Activated CD8-positive, alpha-beta T cell treated with anti-CD3 and anti-CD28 coated beads, Interleukin-2, amount 10 ng/mL, durations not matched to agents 7 days and 5 days (primary cell): ENCODE data around the gene ASXL1. TPM values are rescaled to one million over a fixed set of nuclear protein-coding genes. Genes with fewer than 3 reads are reported as not detected.
"Not testable (repeated sequence)": the region's sequence is repeated elsewhere in the genome, so short reads cannot be mapped to it uniquely, and the experiment has no call there.

Source experiments
- ATAC-seq: fragments of 150-1000 bp; cut with Tn5 transposase; one replicate; pipeline ENCODE4 v1.10.0; 2021; ENCODE audit warnings: moderate library complexity
- CTCF ChIA-PET: fragments of 350-600 bp; sonication (Branson Sonifier 250); formaldehyde crosslinking; loops from one replicate; lab custom pipeline; 2021; ENCODE audit warnings: antibody characterized with exemption; lab: Charles Lee
- POLR2A ChIA-PET: fragments of 350-600 bp; sonication (Branson Sonifier 250); formaldehyde crosslinking; loops from one replicate; lab custom pipeline; 2021; ENCODE audit warnings: antibody characterized with exemption; lab: Charles Lee
- DNase-seq: peaks from one replicate; pipeline ENCODE4 v3.0.0-alpha.2; 2020
- H3K27ac Mint-ChIP-seq: one replicate; pipeline ENCODE4 v1.8.0; 2021; ENCODE audit warnings: mild to moderate bottlenecking, mixed read lengths
- H3K27me3 Mint-ChIP-seq: one replicate; pipeline ENCODE4 v1.8.0; 2021; ENCODE audit warnings: low read depth, mixed read lengths
- H3K36me3 Mint-ChIP-seq: one replicate; pipeline ENCODE4 v1.8.0; 2021; ENCODE audit warnings: low read depth, mixed read lengths
- H3K4me1 Mint-ChIP-seq: one replicate; pipeline ENCODE4 v1.8.0; 2021; ENCODE audit warnings: low read depth, mixed read lengths
- H3K4me3 Mint-ChIP-seq: one replicate; pipeline ENCODE4 v1.8.0; 2021; ENCODE audit warnings: mild to moderate bottlenecking, mixed read lengths
- H3K9me3 Mint-ChIP-seq: one replicate; pipeline ENCODE4 v1.8.0; 2022; ENCODE audit warnings: mixed read lengths; ENCODE audit not compliant: insufficient read depth
- total RNA-seq, 2 experiments: library from RNA; stranded (reverse); gene quantifications; one replicate each; pipeline ENCODE4 v1.2.3, GENCODE V29; 2021

Gene ASXL1
- total RNA-seq, 2 experiments from 2014 or later: 91.7 to 97.4 TPM

DNA sequence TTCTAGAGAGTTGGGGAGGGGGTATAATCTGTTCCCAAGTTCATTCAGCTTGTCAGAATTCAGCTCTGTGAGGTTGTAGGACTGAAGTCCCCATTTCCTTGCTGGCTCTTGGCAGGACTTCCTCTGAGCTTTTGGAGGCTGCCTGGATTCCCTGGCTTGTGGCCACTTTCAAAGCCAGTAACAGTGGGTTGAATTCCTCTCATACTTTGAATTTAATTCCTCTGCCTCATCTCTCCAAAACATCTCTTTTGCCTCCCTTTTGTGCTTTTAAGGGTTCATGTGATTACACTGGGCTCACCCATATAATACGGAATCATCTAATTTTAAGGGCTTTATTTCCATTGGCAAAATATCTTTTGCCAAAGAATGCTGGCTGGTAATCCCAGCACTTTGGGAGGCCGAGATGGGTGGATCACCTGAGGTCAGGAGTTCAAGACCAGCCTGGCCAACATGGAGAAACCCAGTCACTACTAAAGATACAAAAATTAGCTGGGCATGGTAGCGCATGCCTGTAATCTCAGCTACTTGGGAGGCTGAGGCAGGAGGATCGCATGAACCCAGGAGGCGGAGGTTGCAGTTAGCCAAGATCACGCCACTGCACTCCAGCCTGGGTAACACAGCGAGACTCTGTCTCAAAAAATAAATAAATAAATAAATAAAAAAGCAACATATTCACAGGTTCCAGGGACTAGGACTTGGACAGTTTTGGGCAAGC, 2.1 kb upstream of the ASXL1 start:
- H3K9me3 Mint-ChIP-seq, ATAC-seq, DNase-seq, H3K4me3 Mint-ChIP-seq, H3K27me3 Mint-ChIP-seq: not testable (repeated sequence)
- peaks cover 13% of the 10 kb centered on the region for H3K36me3 Mint-ChIP-seq
- ChIA-PET CTCF (interaction anchor here (1.0 to 1.6 kb wide), 3 partner anchors 11 to 71 kb away, joined by 3 to 6 read pairs (median 4); no protein-coding TSS in a partner anchor), POLR2A (interaction anchor here (0.9 to 1.5 kb wide), 2 partner anchors 22 to 104 kb away, joined by 4 to 5 read pairs; no protein-coding TSS in a partner anchor)
- H3K27ac Mint-ChIP-seq: peak overlapping the region; percentile 56
- H3K4me1 Mint-ChIP-seq: peaks cover 54% of the 10 kb centered on the region

DNA sequence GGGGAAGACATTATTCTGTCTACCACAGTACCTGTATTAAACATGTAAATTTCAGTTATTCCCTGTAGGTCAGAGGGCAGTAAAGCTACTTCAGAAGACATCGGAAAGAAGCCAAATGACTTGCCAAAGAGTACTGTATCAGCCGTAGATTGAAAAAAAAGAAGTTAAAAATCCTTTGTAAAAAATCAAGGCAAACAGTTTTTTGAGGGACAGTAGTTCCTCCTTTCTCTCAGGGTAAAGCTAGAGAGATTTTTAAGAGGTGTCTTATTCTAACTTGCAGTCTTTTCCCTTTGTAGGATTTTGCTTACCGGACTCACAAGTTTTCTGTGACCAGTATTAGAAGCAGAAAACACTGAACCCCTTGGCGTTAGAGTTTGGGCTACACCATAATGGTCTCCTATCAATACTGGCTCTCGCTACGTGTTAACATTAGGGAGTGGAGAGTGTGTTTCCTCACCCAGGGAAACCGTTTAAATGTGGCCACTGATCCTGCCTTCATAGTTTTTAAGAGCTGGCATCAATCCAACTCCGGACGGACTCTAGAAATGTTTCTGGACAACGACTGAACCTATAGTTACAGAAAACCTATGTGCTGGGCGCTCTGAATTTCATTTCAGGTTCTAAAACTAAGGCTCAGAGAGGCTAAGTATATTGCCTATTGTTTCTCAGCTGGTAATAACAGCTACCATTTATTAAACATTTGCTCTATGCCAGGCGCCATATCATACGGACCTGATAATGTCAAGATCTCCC, 1.3 kb upstream of the ASXL1 start:
- CTCF ChIA-PET: interaction anchor here (1.1 to 1.6 kb wide), 2 partner anchors 11 to 20 kb away, joined by 4 to 6 read pairs; no protein-coding TSS in a partner anchor
- Mint-ChIP-seq H3K4me3 (peak overlapping the region; percentile 98), H3K4me1 (peaks cover 54% of the 10 kb centered on the region), H3K27ac (peak overlapping the region; percentile 100), H3K27me3 (no peaks in the 10 kb centered on the region), H3K36me3 (peaks cover 13% of the 10 kb centered on the region), H3K9me3 (no peaks in the 10 kb centered on the region)
- POLR2A ChIA-PET: interaction anchor here (1.5 to 3.6 kb wide), 2 partner anchors 11 to 105 kb away, joined by 4 to 11 read pairs; no protein-coding TSS in a partner anchor
- DNase-seq (no peak), ATAC-seq (no peak)

DNA sequence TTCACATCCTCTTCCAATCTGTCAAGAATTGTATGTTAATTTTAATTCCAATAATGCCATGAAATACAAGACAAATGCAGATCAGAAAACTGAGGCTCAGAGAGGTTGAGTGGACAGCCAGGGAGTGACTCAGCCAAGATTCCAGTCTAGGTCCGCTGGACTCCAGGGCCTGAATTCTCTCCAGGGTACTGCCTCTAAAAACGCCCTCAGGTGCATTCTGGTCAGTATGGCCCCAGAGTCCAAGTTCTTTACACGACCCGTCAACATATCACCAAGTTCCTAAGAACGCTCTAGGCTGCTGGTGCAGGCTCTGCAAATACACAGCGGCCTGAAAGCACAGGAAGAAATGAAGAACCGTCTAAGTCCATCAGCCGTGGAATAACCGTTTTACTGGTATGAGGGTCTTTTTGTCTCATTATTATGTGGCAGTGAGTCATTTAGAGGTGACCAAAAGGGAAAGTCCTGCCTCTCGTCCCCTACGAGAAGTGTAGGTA, 709 bp upstream of the ASXL1 start:
- peaks cover 54% of the 10 kb centered on the region for H3K4me1 Mint-ChIP-seq
- peaks cover 13% of the 10 kb centered on the region for H3K36me3 Mint-ChIP-seq
- ChIA-PET CTCF (interaction anchor here (1.0 to 2.1 kb wide), 3 partner anchors 57 to 128 kb away, joined by 3 to 5 read pairs (median 4); no protein-coding TSS in a partner anchor), POLR2A (interaction anchor here (0.6 to 3.6 kb wide), 13 partner anchors 10 to 248 kb away, joined by 3 to 11 read pairs (median 4); partner anchors contain the start of gene TM9SF4)
- no peaks in the 10 kb centered on the region for H3K9me3 Mint-ChIP-seq
- ATAC-seq (peak; percentile 2), DNase-seq (no peak)
- no peaks in the 10 kb centered on the region for H3K27me3 Mint-ChIP-seq
- H3K4me3 Mint-ChIP-seq: peak overlapping the region; percentile 98
- H3K27ac Mint-ChIP-seq: peak overlapping the region; percentile 100

DNA sequence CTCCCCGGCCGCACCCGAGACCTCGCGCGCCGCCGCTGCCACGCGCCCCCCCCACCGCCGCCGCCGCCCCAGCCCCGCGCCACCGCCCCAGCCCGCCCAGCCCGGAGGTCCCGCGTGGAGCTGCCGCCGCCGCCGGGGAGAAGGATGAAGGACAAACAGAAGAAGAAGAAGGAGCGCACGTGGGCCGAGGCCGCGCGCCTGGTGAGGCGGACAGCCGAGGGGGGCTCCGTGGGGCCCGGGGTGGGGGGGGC, 426 bp downstream of the ASXL1 start:
- Mint-ChIP-seq H3K27ac (peak overlapping the region; percentile 100), H3K4me1 (peaks cover 63% of the 10 kb centered on the region), H3K4me3 (no peak overlapping the region), H3K36me3 (peaks cover 13% of the 10 kb centered on the region), H3K27me3 (no peaks in the 10 kb centered on the region), H3K9me3 (no peaks in the 10 kb centered on the region)
- DNase-seq: no peak
- no peak for ATAC-seq
- ChIA-PET CTCF (interaction anchor here (1.2 to 2.1 kb wide), 2 partner anchors 30 to 73 kb away, joined by 3 to 5 read pairs; no protein-coding TSS in a partner anchor), POLR2A (interaction anchor here (0.6 to 3.6 kb wide), 12 partner anchors 9 to 249 kb away, joined by 3 to 11 read pairs (median 4); partner anchors contain the start of gene TM9SF4)

DNA sequence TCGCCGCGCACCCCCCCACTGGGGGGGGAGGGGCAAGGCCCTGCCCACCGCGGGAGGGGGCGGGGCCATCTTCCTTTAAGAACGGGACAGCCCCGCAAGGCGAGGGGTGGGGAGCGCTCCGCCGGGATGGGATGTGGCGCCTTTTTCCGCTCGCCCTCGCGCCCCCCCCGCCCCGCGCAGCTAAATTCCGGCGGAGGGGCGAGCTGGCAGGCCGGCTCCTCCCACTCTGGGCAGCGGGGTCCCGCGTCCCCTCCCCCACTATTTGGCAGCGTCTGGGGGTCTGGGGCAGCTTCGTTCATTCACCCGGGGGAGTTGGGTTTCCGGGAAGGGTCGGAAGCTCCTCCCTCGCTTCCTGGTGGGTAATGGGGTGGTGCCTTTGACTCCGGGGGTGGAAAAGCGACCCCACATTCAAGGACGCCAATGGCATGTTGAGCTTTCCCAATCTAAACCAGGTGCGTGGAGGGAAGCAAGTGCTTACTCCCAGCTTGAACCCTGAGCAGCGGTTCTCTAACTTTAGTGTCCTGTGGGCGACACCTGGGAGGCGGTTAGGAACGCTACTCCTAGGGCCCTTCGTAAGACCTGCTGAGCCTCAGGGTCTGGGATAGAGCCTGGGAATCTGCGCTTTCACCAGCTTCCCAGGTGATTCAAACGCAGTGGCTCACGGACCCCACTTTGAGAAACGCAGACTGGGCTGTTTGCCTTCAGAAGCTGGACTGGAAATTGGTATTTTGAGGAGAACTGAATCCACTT, 927 bp downstream of the ASXL1 start:
- ChIA-PET CTCF (interaction anchor here (0.7 to 2.1 kb wide), 7 partner anchors 11 to 419 kb away, joined by 3 to 5 read pairs (median 4); no protein-coding TSS in a partner anchor), POLR2A (interaction anchor here (0.6 to 3.6 kb wide), 17 partner anchors 8 to 250 kb away, joined by 3 to 11 read pairs (median 4); partner anchors contain the start of gene TM9SF4)
- no peaks in the 10 kb centered on the region for H3K9me3 Mint-ChIP-seq
- H3K27ac Mint-ChIP-seq: peak overlapping the region; percentile 88
- DNase-seq: peak; percentile 82
- peak overlapping the region; percentile 88 for H3K4me3 Mint-ChIP-seq
- H3K27me3 Mint-ChIP-seq: no peaks in the 10 kb centered on the region
- H3K4me1 Mint-ChIP-seq: peaks cover 67% of the 10 kb centered on the region
- peaks cover 13% of the 10 kb centered on the region for H3K36me3 Mint-ChIP-seq
- peak; percentile 32 for ATAC-seq

DNA sequence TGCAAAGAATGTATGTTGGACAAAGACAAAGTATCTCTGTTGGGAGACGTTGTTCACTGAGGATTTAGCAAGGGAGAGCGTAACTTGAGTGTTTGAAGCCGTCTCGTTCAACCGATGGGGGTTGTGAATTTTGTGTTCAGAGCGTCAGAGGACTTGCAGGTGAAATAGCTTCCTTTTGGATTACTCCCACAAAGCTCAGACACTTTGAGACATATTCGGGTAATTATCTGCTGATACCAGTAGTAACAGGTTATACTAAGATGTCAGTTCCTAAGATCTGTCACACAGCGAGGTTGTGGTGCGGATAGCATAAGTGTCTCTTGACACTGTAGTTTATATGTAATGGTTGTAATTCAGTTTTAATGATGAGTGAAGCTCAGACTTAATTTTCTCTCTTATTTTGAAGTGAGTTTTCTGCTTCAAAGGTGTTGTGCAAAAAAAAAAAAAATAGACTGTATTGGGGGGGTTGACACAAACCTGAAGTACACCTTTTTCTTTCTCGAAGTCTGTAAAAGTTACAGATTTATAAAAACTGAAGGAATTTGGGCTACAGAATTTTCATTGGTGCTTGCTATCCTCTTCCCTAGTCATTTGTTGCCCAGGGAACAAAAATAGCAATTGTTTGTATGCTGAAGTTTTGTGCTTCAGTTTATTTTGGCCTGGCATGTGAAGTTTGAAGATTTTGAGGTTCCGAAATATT, 1.7 kb downstream of the ASXL1 start:
- Mint-ChIP-seq H3K27ac (peak overlapping the region; percentile 88), H3K9me3 (no peaks in the 10 kb centered on the region), H3K36me3 (peaks cover 13% of the 10 kb centered on the region), H3K4me3 (peak overlapping the region; percentile 88), H3K4me1 (peaks cover 65% of the 10 kb centered on the region), H3K27me3 (no peaks in the 10 kb centered on the region)
- CTCF ChIA-PET: interaction anchor here (0.6 to 1.2 kb wide), 7 partner anchors 12 to 418 kb away, joined by 3 to 4 read pairs (median 3); no protein-coding TSS in a partner anchor
- ATAC-seq (no peak), DNase-seq (peak; percentile 40)
- POLR2A ChIA-PET: interaction anchor here (0.5 to 3.6 kb wide), 16 partner anchors 8 to 670 kb away, joined by 3 to 11 read pairs (median 4); partner anchors contain the start of gene TM9SF4

DNA sequence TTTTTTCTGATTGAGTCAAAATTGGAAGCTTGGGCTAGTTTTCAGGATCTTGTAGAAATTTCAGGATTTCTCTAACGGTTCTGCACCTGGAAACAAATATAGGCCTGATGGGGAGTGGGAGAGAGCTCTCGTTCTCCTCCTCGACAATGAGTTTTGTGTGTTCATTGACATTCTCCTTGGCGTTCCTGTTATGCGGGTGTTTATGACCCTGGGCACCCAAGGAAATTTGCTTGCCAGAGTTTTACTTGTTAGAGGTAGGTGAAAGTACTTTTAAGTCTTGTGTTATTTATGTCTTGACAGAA, 2.2 kb downstream of the ASXL1 start:
- Mint-ChIP-seq H3K27ac (peak overlapping the region; percentile 88), H3K36me3 (peaks cover 13% of the 10 kb centered on the region), H3K9me3 (no peaks in the 10 kb centered on the region), H3K4me3 (peak overlapping the region; percentile 88), H3K4me1 (peaks cover 65% of the 10 kb centered on the region), H3K27me3 (no peaks in the 10 kb centered on the region)
- CTCF ChIA-PET: interaction anchor here (1.2 kb wide), 1 partner anchor 28 kb away, joined by 4 read pairs; no protein-coding TSS in a partner anchor
- DNase-seq (no peak), ATAC-seq (no peak)
- POLR2A ChIA-PET: interaction anchor here (0.5 to 1.7 kb wide), 2 partner anchors 23 to 671 kb away, joined by 3 to 7 read pairs; no protein-coding TSS in a partner anchor

DNA sequence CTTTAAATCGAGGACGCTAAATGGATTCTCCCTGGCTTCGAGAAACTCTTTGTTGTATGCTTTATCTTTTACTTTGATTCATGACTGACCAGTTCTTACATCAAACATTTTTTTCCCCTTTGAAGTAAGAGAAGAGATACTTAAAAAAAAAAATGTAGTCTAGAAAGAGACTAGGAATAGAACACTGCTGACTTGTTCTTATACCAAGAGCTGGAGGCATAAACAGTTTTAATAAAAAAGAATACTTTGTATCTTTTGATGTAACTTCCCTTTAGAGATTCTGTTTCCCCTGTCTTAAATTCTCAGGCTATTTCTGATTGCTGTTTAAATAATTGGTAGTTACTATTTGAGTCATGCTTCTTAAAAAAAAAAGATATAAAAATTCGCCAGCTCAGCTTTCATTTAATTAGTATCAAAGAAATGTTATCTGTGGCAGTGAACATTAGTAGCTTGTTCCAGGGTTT, 4.8 kb downstream of the ASXL1 start:
- Mint-ChIP-seq H3K9me3 (no peaks in the 10 kb centered on the region), H3K4me1 (peaks cover 70% of the 10 kb centered on the region), H3K36me3 (peaks cover 22% of the 10 kb centered on the region), H3K4me3 (no peak overlapping the region), H3K27ac (peak overlapping the region; percentile 16), H3K27me3 (no peaks in the 10 kb centered on the region)
- POLR2A ChIA-PET: interaction anchor here (0.6 kb wide), 2 partner anchors 74 to 1853 kb away, joined by 3 to 4 read pairs; no protein-coding TSS in a partner anchor
- CTCF ChIA-PET: interaction anchor here (1.4 kb wide), 1 partner anchor 25 kb away, joined by 3 read pairs; no protein-coding TSS in a partner anchor
- no peak for ATAC-seq
- DNase-seq: no peak

DNA sequence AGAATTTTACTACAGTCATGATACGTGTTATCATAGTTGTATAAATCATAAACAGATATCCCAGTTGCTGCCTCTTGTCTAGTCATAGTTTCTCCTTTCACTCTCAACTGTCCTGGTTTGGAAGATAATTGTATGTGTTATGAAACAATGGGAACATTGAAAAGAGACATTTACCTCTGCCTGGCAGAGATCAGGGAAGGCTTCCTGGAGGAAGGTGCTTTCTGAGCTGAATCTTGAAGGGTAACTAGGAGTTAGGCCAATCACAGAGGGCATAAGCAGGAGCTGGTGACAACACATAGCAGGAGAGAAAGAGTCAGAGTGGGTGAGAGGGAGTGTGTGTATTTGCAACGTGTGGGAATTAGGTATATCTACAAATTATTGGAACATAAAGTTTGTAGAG, 5.4 kb downstream of the ASXL1 start:
- ChIA-PET POLR2A (interaction anchor here (0.6 kb wide), 2 partner anchors 73 to 1852 kb away, joined by 3 to 4 read pairs; no protein-coding TSS in a partner anchor), CTCF (interaction anchor here (0.9 to 2.2 kb wide), 2 partner anchors 22 to 77 kb away, joined by 3 to 7 read pairs; no protein-coding TSS in a partner anchor)
- Mint-ChIP-seq H3K27me3 (no peaks in the 10 kb centered on the region), H3K27ac (peak overlapping the region; percentile 39), H3K9me3 (no peaks in the 10 kb centered on the region), H3K36me3 (peaks cover 26% of the 10 kb centered on the region), H3K4me1 (peaks cover 75% of the 10 kb centered on the region), H3K4me3 (no peak overlapping the region)
- ATAC-seq (no peak), DNase-seq (no peak)

DNA sequence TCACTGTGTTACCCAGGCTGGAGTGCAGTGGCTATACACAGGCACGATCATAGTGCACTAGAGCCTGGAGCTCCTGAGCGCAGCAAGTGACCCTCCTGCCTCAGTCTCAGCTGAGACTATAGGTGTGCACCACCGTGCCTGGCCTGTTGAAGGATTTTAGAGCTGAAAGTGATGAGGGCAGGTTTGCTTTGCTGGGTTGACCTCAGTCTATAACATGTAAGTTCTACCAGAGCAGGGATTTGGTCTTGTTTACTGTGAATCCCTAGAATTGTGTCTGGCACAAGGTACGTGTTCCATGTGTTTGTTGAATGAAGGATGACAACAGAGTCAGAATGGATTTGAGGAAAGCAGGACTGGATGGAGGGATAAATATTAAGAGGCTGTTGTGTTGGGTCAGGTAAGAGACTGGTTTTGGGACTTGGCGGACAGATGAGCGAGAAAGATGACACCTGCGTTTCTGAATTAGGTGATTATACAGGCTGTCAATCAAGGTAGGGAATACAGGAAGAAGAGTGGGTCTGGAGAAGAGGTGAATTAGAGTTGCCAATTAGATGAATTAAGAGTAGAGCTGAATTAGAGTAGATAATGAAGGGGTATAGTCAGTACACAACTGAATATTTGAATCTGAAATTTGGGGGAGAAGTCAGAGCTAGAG, 6.5 kb downstream of the ASXL1 start:
- no peak for ATAC-seq
- Mint-ChIP-seq H3K36me3 (peaks cover 30% of the 10 kb centered on the region), H3K27ac (no peak overlapping the region), H3K4me1 (peaks cover 79% of the 10 kb centered on the region), H3K9me3 (no peaks in the 10 kb centered on the region), H3K27me3 (no peaks in the 10 kb centered on the region), H3K4me3 (no peak overlapping the region)
- no peak for DNase-seq
- ChIA-PET POLR2A (no interaction called here), CTCF (interaction anchor here (1.1 to 2.2 kb wide), 2 partner anchors 21 to 133 kb away, joined by 3 to 7 read pairs; no protein-coding TSS in a partner anchor)
